Mucosa of rectum (tissue), 2 donors: ENCODE results near the gene EGLN3.
"Not testable (repeated sequence)": the region's sequence is repeated elsewhere in the genome, so short reads cannot be mapped to it uniquely, and the experiment has no call there.

ENCODE experiments used
- H3K27ac ChIP-seq, 2 donors: one replicate each; pipeline ENCODE4 v1.7.0; 2013; ENCODE audit warnings: inconsistent platforms in 2 of 2, low read depth in 2 of 2, low read length in 2 of 2
- H3K27me3 ChIP-seq, 2 donors: one replicate each; pipeline ENCODE4 v1.7.0; 2013; ENCODE audit warnings: low read length in 2 of 2; ENCODE audit not compliant: control insufficient read depth in 2 of 2, insufficient read depth in 2 of 2
- H3K36me3 ChIP-seq, 2 donors: one replicate each; pipeline ENCODE4 v1.7.0; 2013; ENCODE audit warnings: low read length in 2 of 2; ENCODE audit not compliant: control insufficient read depth in 2 of 2, insufficient read depth in 2 of 2
- H3K4me1 ChIP-seq, 2 donors: one replicate each; pipeline ENCODE4 v1.7.0; 2013; ENCODE audit warnings: low read length in 2 of 2, mild to moderate bottlenecking in 1 of 2; ENCODE audit not compliant: control insufficient read depth in 2 of 2, insufficient read depth in 2 of 2
- H3K4me3 ChIP-seq, 2 donors: one replicate each; pipeline ENCODE4 v1.7.0; 2013; ENCODE audit warnings: low read length in 2 of 2
- H3K9ac ChIP-seq, 2 donors: one replicate each; pipeline ENCODE4 v1.7.0; 2013; ENCODE audit warnings: low read length in 2 of 2, low read depth in 1 of 2, mild to moderate bottlenecking in 1 of 2
- H3K9me3 ChIP-seq, 2 donors: one replicate each; pipeline ENCODE4 v1.7.0; 2013; ENCODE audit warnings: low read length in 2 of 2; ENCODE audit not compliant: control insufficient read depth in 2 of 2
- donor health status: healthy.
- donor health status: Normal muscosa, but diverticular disease.

EGLN3 gene

DNA sequence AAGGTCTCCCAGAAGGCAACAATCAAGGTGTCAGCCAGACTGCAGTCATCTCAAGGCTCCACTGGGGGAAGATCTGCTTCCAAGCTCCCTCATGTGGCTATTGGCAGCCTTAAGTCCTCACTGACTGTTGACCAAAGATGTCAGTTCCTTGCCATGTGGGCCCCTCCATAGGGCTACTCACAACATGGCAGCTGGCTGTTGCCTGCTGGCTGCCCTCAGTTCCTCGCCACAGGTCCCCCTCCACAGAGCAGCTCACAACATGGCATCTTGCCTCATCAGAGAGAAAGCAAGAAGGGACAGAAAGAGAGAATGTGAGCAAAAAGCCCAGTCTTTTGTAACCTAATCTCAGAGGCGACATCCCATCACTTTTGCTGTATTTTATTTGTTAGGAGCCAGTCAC is 34.4 kb upstream of the EGLN3 start:
- Histone ChIP-seq H3K9ac (no peak overlapping the region), H3K27ac (no peak overlapping the region), H3K27me3 (no peaks in the 10 kb centered on the region), H3K36me3 (no peaks in the 10 kb centered on the region), H3K9me3 (peaks cover 0 to 4% of the 10 kb centered on the region in 2 donors), H3K4me3 (no peak overlapping the region), H3K4me1 (peaks cover 0 to 3% of the 10 kb centered on the region in 2 donors)

DNA sequence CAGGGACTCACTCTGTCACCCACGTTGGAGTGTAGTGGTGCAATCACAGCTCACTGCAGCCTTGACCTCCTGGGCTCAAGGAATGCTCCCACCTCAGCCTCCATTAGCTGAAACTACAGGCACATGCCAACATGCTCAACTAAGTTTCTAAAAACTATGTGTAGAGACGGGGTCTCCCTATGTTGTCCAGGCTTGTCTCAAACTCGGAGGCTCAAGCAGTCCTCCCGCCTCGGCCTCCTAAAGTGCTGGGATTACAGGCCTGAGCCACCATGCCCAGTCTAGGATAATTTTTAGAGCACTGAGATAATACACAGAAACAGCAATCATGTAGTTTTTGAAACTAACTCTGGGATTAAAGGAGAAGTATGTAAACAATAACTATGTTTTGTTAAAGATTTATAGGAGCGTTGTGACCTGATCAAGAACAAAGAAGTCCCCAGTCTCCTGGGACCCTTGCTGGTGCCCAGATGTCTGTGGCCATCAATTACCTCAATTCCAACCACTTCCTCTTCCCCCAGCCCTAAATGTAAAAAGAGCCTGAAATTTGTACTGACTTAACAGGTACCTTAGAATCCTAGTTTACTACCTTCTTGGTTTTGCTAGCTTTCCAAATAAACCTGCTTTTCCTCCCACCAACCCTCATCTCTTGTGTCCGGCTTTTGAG is 28.9 kb upstream of the EGLN3 start:
- H3K9ac ChIP-seq, result no peak overlapping the region
- no peaks in the 10 kb centered on the region for H3K9me3 ChIP-seq

DNA sequence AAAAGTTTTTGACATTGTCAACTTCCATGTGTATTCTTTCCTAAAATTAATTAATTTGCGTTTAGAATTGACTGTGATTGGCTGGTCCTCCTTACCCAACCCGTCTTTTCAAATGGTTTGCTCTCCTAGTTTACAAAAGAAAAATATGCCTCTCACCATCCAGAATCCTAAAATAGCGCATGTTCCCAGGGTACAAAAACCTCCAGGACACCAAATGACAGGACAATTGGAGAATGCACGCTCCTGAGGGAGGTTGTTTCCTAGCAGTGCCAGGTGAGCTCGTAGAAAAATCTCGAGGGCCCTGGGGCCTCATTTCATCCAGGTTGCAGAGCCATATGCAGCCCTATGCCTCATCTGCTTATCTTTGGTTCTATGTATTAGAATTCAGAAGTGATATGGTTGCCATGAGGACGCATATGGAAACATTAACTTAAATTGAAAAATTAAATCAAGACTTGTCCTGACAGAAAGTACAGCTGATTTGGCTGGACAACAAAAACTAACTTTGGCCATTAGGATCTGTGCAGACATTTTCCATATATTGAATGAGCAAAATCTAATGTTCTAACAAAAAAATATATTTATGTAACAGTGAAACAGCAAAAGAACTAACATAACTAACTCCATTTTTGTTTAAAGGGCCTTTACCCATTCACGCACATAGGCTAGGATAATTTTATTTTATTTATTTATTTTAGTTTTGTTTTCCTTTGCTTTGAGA is 28.2 kb upstream of the EGLN3 start:
- Histone ChIP-seq H3K36me3 (no peaks in the 10 kb centered on the region), H3K27ac (no peak overlapping the region), H3K4me3 (no peak overlapping the region), H3K9ac (no peak overlapping the region), H3K9me3 (no peaks in the 10 kb centered on the region), H3K4me1 (no peaks in the 10 kb centered on the region), H3K27me3 (no peaks in the 10 kb centered on the region)

More for the DNA sequence above, 28.9 kb upstream of the EGLN3 start:
- Histone ChIP-seq H3K4me3 (no peak overlapping the region), H3K36me3 (no peaks in the 10 kb centered on the region), H3K27me3 (no peaks in the 10 kb centered on the region), H3K27ac (no peak overlapping the region), H3K4me1 (no peaks in the 10 kb centered on the region)

DNA sequence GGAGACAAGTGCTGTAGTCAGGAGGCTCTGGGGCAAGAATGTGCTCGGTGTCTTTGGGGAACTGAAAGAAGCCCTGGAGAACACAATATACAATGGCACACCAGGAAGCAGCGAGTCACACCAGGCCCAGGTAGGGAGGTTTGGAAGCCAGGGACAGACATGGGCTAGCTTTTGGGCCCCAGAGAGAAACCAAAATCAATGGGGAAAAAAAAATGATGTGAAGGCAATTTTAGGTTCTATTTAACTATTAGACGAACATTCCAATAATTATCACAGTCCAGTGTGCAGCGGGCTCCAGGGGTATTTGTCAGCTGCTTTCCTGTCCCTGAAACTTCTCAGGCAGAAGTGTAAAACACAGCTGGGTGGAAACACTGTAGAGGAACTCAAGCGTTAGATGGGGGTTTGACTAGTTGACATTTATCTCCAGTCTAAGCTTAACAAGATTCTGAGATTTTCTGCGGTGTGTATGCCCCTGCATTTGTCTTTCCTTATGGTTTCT is 21.8 kb upstream of the EGLN3 start:
- no peak overlapping the region for H3K4me3 ChIP-seq
- no peak overlapping the region for H3K9ac ChIP-seq
- no peaks in the 10 kb centered on the region for H3K4me1 ChIP-seq
- no peaks in the 10 kb centered on the region for H3K36me3 ChIP-seq
- H3K27ac ChIP-seq, result no peak overlapping the region
- no peaks in the 10 kb centered on the region for H3K9me3 ChIP-seq
- H3K27me3 ChIP-seq, result no peaks in the 10 kb centered on the region

DNA sequence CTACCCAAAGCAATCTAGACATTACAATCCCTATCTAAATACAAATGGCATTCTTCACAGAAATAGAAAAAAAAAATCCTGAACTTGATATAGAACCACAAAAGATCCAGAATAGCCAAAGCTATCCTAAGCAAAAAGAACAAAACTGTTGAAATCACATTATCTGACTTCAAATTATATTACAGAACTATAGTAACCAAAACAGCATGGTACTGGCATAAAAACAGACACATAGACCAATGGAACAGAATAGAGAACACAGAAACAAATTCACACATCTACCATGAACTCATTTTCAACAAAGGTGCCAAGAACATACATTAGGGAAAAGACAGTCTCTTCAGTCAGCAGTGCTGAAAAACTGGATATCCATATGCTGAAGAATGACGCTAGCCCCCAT is 19.0 kb upstream of the EGLN3 start:
- not testable (repeated sequence) for H3K27me3 ChIP-seq, H3K9ac ChIP-seq, H3K36me3 ChIP-seq, H3K4me1 ChIP-seq, H3K4me3 ChIP-seq, H3K9me3 ChIP-seq, H3K27ac ChIP-seq

DNA sequence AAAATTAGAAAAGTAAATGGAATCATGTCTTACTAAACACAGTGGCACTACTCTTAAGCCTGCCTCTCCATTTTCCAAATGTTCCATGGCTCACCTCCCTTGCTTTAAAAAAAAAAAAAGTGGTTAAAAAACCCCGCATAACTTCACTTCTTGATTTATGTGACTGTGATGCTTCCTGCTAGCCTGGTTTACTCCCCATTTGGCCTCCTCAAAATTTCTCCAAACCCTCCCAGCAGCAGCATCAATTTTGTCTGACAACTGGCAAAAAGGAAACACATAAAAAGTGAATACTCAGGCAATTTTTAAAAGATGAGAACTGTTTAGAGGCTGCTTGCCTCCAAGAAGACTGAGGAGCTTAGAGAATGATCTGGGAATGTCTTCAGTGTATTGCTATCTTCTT is 17.8 kb upstream of the EGLN3 start:
- no peaks in the 10 kb centered on the region for H3K36me3 ChIP-seq
- H3K9ac ChIP-seq, result no peak overlapping the region
- H3K9me3 ChIP-seq, result no peaks in the 10 kb centered on the region
- no peaks in the 10 kb centered on the region for H3K4me1 ChIP-seq
- no peak overlapping the region for H3K4me3 ChIP-seq
- no peaks in the 10 kb centered on the region for H3K27me3 ChIP-seq
- no peak overlapping the region for H3K27ac ChIP-seq

DNA sequence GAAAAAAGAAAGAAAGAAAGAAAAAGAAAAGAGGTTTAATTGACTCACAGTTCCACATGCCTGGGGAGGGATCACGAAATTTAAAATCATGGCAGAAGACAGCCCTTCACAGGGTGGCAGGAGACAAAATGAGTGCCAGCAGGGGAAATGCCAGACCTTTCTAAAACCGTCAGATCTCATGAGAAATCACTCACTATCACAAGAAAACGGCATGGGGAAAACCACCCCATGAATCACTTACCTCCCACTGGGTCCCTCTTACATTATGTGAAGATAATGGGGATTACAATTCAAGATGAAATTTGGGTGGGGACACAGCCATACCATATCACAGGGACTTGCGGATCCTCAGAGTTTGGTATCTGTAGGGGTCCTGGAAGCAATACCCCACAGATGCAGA is 16.3 kb upstream of the EGLN3 start:
- Histone ChIP-seq H3K27ac (no peak overlapping the region), H3K4me1 (no peaks in the 10 kb centered on the region), H3K36me3 (no peaks in the 10 kb centered on the region), H3K9ac (no peak overlapping the region), H3K4me3 (no peak overlapping the region), H3K9me3 (no peaks in the 10 kb centered on the region), H3K27me3 (no peaks in the 10 kb centered on the region)

DNA sequence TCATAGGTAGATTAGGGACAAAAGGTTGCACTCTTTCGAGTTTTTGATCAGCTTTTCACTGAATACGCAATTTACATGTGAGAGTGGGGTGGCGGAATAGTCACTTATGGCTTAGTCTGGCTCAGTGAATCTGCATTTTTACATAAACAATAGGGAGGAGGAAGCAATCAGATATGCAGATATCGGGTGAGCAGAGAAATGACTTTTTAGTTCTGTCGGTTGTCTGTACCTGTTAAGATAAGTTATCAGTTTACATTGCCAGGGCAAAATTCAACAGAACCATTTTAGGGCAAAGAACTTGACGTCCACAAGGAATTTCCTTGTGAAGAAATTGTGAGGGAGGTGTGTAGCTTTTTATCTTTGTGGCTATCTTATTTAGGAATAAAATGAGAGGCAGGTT is 15.4 kb upstream of the EGLN3 start:
- H3K9ac ChIP-seq, result no peak overlapping the region
- no peak overlapping the region for H3K4me3 ChIP-seq
- no peaks in the 10 kb centered on the region for H3K27me3 ChIP-seq
- no peak overlapping the region for H3K27ac ChIP-seq
- H3K4me1 ChIP-seq, result no peaks in the 10 kb centered on the region
- no peaks in the 10 kb centered on the region for H3K36me3 ChIP-seq
- no peaks in the 10 kb centered on the region for H3K9me3 ChIP-seq

DNA sequence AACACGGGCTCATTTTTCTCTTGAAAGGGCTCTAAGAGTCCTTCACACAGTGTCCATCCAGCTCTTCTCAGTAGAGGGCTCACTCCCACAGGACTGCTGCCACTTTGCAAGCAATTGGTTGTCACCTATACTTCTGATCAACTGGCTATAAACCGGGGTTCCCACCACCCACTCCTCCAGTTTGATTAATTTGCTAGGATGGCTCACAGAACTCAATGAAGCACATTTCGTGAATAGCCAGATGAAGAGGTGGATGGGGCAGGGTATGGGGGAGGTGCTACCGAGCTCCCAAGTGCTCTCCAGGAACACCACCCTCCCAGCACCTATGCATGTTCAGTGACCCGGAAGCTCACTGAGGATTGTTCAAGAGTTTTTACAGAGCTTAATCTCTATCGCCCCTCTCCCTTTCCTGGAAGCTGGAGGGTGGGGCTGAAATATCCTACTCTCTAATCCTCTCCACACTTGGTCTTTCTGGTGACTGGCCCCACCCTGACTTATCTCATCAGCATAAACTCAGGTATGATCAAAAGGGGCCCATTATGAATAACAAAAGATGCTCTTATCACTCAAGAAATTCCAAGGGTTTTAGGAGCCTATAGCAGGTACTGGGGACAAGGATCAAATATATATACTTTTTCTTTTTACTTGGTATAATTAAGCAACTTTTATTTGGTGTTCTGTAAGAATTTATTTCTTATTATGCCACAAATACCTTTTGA is 13.9 kb upstream of the EGLN3 start:
- H3K9me3 ChIP-seq, result no peaks in the 10 kb centered on the region
- H3K9ac ChIP-seq, result no peak overlapping the region
- no peak overlapping the region for H3K4me3 ChIP-seq
- no peaks in the 10 kb centered on the region for H3K27me3 ChIP-seq
- no peaks in the 10 kb centered on the region for H3K36me3 ChIP-seq
- no peak overlapping the region for H3K27ac ChIP-seq
- H3K4me1 ChIP-seq, result no peaks in the 10 kb centered on the region

DNA sequence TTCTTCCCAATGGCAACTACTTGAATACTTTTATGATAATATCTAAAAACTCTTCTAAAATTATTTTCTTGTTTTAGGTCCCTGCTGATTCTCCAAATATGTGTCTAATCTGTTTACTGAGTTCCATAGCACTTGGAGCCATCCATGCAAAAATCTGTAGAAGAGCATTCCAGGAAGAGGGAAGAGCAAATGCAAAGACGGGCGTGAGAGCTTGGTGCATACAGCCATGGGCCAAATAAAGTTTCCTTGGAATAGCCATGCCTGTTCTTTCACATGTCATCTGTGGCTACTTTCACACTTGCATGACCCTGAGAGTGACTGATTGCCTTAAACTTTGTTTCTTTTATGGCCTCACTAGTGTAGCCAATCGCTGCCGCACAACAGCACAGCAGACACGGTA is 13.0 kb upstream of the EGLN3 start:
- Histone ChIP-seq H3K4me3 (no peak overlapping the region), H3K4me1 (no peaks in the 10 kb centered on the region), H3K9me3 (no peaks in the 10 kb centered on the region), H3K36me3 (no peaks in the 10 kb centered on the region), H3K27ac (no peak overlapping the region), H3K27me3 (no peaks in the 10 kb centered on the region), H3K9ac (no peak overlapping the region)
